Esophagus muscularis mucosa (tissue), 4 donors: ENCODE data around the gene GNPAT. TPM values are rescaled to one million over a fixed set of nuclear protein-coding genes. Genes with fewer than 3 reads are reported as not detected.

Experiments used
- DNase-seq: peaks from one replicate; pipeline ENCODE4 v3.0.0-alpha.2; 2017; ENCODE audit errors: extremely low spot score
- H3K27ac ChIP-seq, 4 donors: fragments of 200-600 bp; sonication (generic); replicated peaks in 1 of 4; 1 replicate in 3 of 4; 2 replicates in 1 of 4; pipeline ENCODE4 v1.5.1; 2016 to 2019; ENCODE audit warnings: mild to moderate bottlenecking in 1 of 4
- H3K27me3 ChIP-seq, 4 donors: fragments of 200-600 bp; sonication (generic); one replicate each; pipeline versions ENCODE4 v1.5.1 to v1.6.0; 2016 to 2019
- H3K36me3 ChIP-seq, 4 donors: fragments of 200-600 bp; sonication (generic); one replicate each; pipeline ENCODE4 v1.5.1; 2016 to 2019
- H3K4me1 ChIP-seq, 4 donors: fragments of 200-600 bp; sonication (generic); one replicate each; pipeline ENCODE4 v1.5.1; 2016 to 2019
- H3K4me3 ChIP-seq, 4 donors: fragments of 200-600 bp; sonication (generic); 1 replicate in 2 of 4; 2 replicates in 2 of 4; pipeline ENCODE4 v1.5.1; 2016 to 2019; ENCODE audit warnings: mild to moderate bottlenecking in 4 of 4, moderate library complexity in 1 of 4
- H3K9me3 ChIP-seq, 4 donors: fragments of 200-600 bp; sonication (generic); 1 replicate in 3 of 4; 2 replicates in 1 of 4; pipeline ENCODE4 v1.5.1; 2016 to 2019
- EP300 ChIP-seq: sonication (generic); formaldehyde crosslinking; IDR thresholded peaks from one replicate; pipeline ENCODE4 v1.6.1; 2017; ENCODE audit warnings: antibody characterized with exemption
- POLR2A ChIP-seq: fragments of 450-650 bp; IDR thresholded peaks from one replicate; pipeline ENCODE4 v1.6.1; 2017; ENCODE audit warnings: antibody characterized with exemption, moderate library complexity, mild to moderate bottlenecking, low read depth
- POLR2AphosphoS5 ChIP-seq, 2 donors: sonication (generic); formaldehyde crosslinking; IDR thresholded peaks; one replicate each; pipeline ENCODE4 v1.6.1; 2017; ENCODE audit warnings: antibody characterized with exemption in 2 of 2
- WGBS: methylation state at CpG from one replicate; pipeline ENCODE4 v1.1.5; 2018; 5-methylcytosine and 5-hydroxymethylcytosine counted together
- intact Hi-C: fragments of 100-400 bp; cut with DNase I; formaldehyde crosslinking; loops from one replicate; pipeline ENCODE4 v1.15.1; 2023
- total RNA-seq, 4 donors: library from RNA; depleted of rRNA; stranded (reverse); fragments of >200 nt; gene quantifications; one replicate each; pipeline versions ENCODE4 v1.1.0 to v1.2.1, GENCODE V29; 2016
- TF ChIP-seq, protein P1 (sequence below), 3 experiments: fragments of 200-600 bp in 2 of 3; fragments of 450-650 bp in 1 of 3; sonication (generic) in 2 of 3; IDR thresholded peaks; one replicate each; pipeline ENCODE4 v1.5.1; 2017 to 2019; ENCODE audit warnings: antibody characterized with exemption in 3 of 3, mild to moderate bottlenecking in 2 of 3, moderate library complexity in 1 of 3

The GNPAT gene
- total RNA-seq, 4 donors from 2014 or later = 40.3 to 52.3 (median 47.2) TPM

DNA sequence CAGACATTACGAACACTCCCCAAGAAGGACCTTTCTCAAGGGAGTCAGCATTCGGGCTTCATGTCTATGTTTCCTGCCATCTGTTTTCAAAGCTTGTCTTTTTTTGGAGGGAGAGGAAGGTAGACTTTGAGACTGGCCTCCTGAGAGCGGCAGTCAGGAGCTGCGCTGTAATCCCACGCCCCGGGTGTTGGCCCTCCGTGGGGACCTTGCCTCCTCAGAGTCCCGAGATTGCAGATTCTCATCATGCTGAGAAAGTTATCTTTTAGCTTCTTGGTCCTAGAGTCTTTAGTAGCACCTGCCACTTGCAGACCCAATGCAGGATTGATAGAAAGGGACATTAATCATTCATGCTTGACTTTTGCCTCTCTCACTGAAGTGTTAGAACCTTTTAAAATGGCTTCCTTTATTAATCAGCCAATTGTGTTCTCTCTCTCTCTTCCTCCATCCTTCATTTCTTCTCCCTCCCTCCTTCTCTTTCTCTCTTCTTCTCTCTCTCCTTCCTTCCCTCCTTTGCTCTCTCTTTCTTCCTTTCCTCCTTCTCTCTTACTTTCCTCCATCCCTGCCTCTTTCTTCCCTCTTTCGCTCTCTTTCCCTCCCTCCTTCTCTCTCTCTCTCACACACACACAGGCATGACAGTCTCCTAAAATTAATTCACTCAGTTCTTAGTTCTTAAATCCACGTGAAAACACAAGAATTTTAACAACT, 25.2 kb upstream of the GNPAT start:
- 75% methylated on average over 10 of the region's 10 CpGs for WGBS
- no peak for TF ChIP-seq POLR2A
- no peak for TF ChIP-seq EP300
- no peak for TF ChIP-seq POLR2AphosphoS5 (IDR thresholded peaks at IDR 0.05)
- TF ChIP-seq, protein P1, sequence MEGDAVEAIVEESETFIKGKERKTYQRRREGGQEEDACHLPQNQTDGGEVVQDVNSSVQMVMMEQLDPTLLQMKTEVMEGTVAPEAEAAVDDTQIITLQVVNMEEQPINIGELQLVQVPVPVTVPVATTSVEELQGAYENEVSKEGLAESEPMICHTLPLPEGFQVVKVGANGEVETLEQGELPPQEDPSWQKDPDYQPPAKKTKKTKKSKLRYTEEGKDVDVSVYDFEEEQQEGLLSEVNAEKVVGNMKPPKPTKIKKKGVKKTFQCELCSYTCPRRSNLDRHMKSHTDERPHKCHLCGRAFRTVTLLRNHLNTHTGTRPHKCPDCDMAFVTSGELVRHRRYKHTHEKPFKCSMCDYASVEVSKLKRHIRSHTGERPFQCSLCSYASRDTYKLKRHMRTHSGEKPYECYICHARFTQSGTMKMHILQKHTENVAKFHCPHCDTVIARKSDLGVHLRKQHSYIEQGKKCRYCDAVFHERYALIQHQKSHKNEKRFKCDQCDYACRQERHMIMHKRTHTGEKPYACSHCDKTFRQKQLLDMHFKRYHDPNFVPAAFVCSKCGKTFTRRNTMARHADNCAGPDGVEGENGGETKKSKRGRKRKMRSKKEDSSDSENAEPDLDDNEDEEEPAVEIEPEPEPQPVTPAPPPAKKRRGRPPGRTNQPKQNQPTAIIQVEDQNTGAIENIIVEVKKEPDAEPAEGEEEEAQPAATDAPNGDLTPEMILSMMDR (IDR thresholded peaks at IDR 0.05) = no peak

DNA sequence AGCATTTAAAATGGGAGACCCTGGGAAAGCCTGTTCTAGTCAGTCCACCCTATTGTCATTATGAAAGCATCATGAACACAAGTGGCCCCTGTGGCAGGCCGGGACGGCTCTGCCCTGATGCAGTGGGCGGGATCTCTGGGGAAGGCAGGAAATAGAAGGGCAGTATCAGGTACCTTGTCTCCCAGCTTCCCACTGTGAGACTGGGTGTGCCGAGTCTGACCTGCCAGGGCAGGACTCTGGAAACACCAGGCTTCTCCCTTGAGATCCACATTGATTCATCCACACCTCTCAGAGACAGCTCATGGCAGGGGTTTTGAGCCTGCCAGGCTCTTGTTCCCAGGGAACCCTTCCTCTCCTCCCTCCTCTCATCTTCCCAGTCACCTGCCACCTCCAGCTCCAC, 24.5 kb upstream of the GNPAT start:
- intact Hi-C loops = no loop called here
- H3K4me3 ChIP-seq = no peak overlapping the region
- no peak for TF ChIP-seq POLR2AphosphoS5 (IDR thresholded peaks at IDR 0.05)
- TF ChIP-seq EP300 = no peak
- no peak for TF ChIP-seq POLR2A
- TF ChIP-seq, protein P1 (IDR thresholded peaks at IDR 0.05) = no peak

More for the DNA sequence above, 25.2 kb upstream of the GNPAT start:
- Histone ChIP-seq H3K36me3 (no peaks in the 10 kb centered on the region), H3K27me3 (peaks cover 0 to 42% (median 0%) of the 10 kb centered on the region in 4 donors), H3K4me1 (peaks cover 0 to 8% (median 7%) of the 10 kb centered on the region in 4 donors), H3K4me3 (no peak overlapping the region), H3K27ac (no peak overlapping the region), H3K9me3 (no peaks in the 10 kb centered on the region)
- no peak for DNase-seq
- intact Hi-C loops = no loop called here

DNA sequence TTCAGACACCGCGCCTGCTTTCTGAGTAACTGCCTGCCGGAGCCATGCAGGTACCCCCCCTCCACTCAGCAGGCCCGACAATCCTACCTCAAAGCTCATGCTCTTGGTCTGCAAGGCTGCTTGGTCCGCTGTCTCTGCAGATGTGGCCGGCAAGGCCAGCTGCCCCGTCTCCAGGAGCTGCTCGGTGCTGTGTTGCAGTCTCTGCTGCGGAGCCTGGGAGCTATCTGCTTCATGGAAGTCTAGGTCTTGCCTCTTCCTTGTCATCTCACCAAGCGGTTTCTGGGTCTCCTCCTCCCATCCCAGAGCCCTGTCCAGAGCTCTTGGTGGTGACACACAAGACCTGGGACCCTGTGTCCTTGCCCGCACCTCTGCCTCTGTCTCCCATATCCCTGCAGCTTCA, 24.0 kb upstream of the GNPAT start:
- 83% methylated on average over 11 of the region's 11 CpGs for WGBS
- H3K36me3 ChIP-seq = no peaks in the 10 kb centered on the region

More for the DNA sequence above, 24.5 kb upstream of the GNPAT start:
- H3K27ac ChIP-seq = no peak overlapping the region
- peaks cover 0 to 40% (median 0%) of the 10 kb centered on the region in 4 donors for H3K27me3 ChIP-seq
- H3K36me3 ChIP-seq = no peaks in the 10 kb centered on the region
- DNase-seq = no peak
- H3K4me1 ChIP-seq = peaks cover 0 to 3% (median 3%) of the 10 kb centered on the region in 4 donors
- WGBS = 14% methylated on average over 1 of the region's 4 CpGs
- no peaks in the 10 kb centered on the region for H3K9me3 ChIP-seq

DNA sequence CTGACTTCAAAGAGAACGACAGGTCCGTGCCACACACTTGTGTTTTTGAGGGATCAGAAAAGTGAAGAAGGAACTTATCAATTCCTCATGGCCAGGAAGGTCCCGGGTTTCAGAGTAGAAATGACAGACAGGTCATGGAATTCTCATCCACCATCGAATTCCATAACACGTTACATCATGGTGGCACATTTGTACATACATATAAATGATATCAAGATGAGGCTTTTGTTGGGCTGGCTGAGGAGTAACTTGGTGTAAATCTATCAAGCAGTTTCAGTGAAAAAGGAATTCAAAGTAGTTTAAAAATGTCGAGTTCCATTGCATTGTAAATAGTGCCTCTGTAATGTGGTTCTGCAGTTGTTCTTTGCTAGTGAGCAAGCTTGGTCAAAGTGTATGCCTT, 22.9 kb upstream of the GNPAT start:
- no peak for DNase-seq
- no peaks in the 10 kb centered on the region for H3K4me1 ChIP-seq
- intact Hi-C loops = no loop called here
- no peak overlapping the region for H3K27ac ChIP-seq
- no peak for TF ChIP-seq POLR2AphosphoS5 (IDR thresholded peaks at IDR 0.05)
- TF ChIP-seq POLR2A = no peak
- no peak for TF ChIP-seq EP300
- TF ChIP-seq, protein P1 (IDR thresholded peaks at IDR 0.05) = no peak
- WGBS = 76% methylated on average over 6 of the region's 6 CpGs
- no peak overlapping the region for H3K4me3 ChIP-seq
- H3K36me3 ChIP-seq = peaks cover 0 to 10% (median 4%) of the 10 kb centered on the region in 4 donors
- H3K9me3 ChIP-seq = no peaks in the 10 kb centered on the region
- peaks cover 0 to 29% (median 0%) of the 10 kb centered on the region in 4 donors for H3K27me3 ChIP-seq

More for the DNA sequence above, 24.0 kb upstream of the GNPAT start:
- Histone ChIP-seq H3K9me3 (no peaks in the 10 kb centered on the region), H3K4me3 (no peak overlapping the region), H3K4me1 (no peaks in the 10 kb centered on the region), H3K27ac (no peak overlapping the region), H3K27me3 (peaks cover 0 to 36% (median 0%) of the 10 kb centered on the region in 4 donors)
- intact Hi-C loops = no loop called here
- no peak for DNase-seq
- TF ChIP-seq, protein P1 (IDR thresholded peaks at IDR 0.05) = no peak
